Renal cortical epithelial cell (primary cell): ENCODE data around the gene HEXB. TPM values are rescaled to one million over a fixed set of nuclear protein-coding genes. Genes with fewer than 3 reads are reported as not detected.
"Not testable (repeated sequence)": the region's sequence is repeated elsewhere in the genome, so short reads cannot be mapped to it uniquely, and the experiment has no call there.

Experiments
- DNase-seq: peaks from one replicate; pipeline ENCODE4 v3.0.0-alpha.2; 2011; ENCODE audit warnings: low read depth
- total RNA-seq: library from RNA; depleted of rRNA; stranded (reverse); fragments of >200 nt; gene quantifications from 2 replicates; pipeline ENCODE4 v1.2.3, GENCODE V29; 2014

The HEXB gene
- total RNA-seq, 1 donor from 2014 or later: 99.8 TPM

GRCh38 chr5:74738406-74738805 is 53.4 kb downstream of the HEXB start:
- no peak for DNase-seq

- DNase-seq: not testable (repeated sequence)
These were observed 63.7 kb downstream of the HEXB start for GRCh38 chr5:74748742-74749141.

GRCh38 chr5:74761241-74761640 is 76.2 kb downstream of the HEXB start:
- peak; percentile 53 for DNase-seq

- peak; percentile 84 for DNase-seq
These were observed 77.6 kb downstream of the HEXB start for GRCh38 chr5:74762599-74762998.

- DNase-seq: no peak
These were observed 78.5 kb downstream of the HEXB start for GRCh38 chr5:74763504-74763903.

- peak; percentile 42 for DNase-seq
These were observed 80.2 kb downstream of the HEXB start for GRCh38 chr5:74765201-74765600.

GRCh38 chr5:74765929-74766328 is 80.9 kb downstream of the HEXB start:
- DNase-seq: no peak

- DNase-seq: peak; percentile 84
These were observed 81.4 kb downstream of the HEXB start for GRCh38 chr5:74766418-74766848.

GRCh38 chr5:74766849-74767578 is 82.0 kb downstream of the HEXB start, which contains the start of the genes GFM2 and NSA2:
Gene GFM2, minus strand, starts transcription at chr5:74767117. Its CDS starts 3,375 bp downstream, at chr5:74763742.
Gene NSA2, plus strand, starts transcription at chr5:74767249. Its CDS starts 112 bp downstream, at chr5:74767361.
- DNase-seq: peak; percentile 86

- DNase-seq: peak; percentile 49
These were observed 82.5 kb downstream of the HEXB start for GRCh38 chr5:74767579-74767913.

Other genes with a start within 250 kb of the HEXB start
- 44.5 and 219 TPM in 2 replicates for gene ENC1, start 44.5 kb upstream of the HEXB start, total RNA-seq
- 53.7 and 55.4 TPM in 2 replicates for gene GFM2, start 81.9 kb downstream of the HEXB start, total RNA-seq
- gene NSA2, start 82.0 kb downstream of the HEXB start, total RNA-seq: 129 and 160 TPM in 2 replicates
- 5.6 and 6.9 TPM in 2 replicates for gene FAM169A, start 181.2 kb downstream of the HEXB start, total RNA-seq